ENCODE data around the gene ITGAL. TPM values are rescaled to one million over a fixed set of nuclear protein-coding genes. Genes with fewer than 3 reads are reported as not detected.
"Not testable (repeated sequence)": the region's sequence is repeated elsewhere in the genome, so short reads cannot be mapped to it uniquely, and the experiment has no call there.

The ITGAL gene
- total RNA-seq, 2 experiments from 2014 or later = 521 to 598 TPM

DNA sequence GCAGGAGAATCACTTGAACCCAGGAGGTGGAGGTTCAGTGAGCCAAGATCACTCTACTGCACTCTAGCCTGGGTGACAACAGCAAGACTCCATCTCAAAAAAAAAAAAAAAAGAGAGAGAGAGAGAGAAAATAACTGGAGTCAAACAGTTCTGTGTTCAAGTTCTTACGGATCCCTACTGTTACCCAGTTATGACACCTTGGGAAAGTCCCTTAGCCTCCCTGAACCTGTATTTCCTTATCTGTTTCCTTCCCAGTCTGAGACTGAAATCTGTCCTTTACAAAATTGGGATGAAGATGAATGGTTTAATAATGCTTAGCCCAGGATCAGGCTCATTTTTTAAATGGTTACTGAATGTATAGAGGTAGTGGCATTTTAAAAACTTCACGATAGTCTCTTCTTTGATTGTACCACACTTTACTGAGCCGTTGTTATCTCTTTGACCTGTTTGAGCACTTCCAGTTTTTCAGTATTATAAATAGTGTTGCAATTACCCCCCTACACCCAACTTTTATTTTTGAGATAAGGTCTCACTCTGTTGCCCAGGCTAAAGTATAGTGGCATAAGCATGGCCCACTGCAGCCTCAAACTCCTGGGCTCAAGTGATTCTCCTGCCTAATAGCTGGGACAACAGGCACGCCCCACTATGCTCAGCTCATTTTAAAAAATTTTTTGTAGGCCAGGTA lies 36.7 kb downstream of the ITGAL start:
- Mint-ChIP-seq H3K27ac (no peak overlapping the region), H3K27me3 (no peaks in the 10 kb centered on the region), H3K4me3 (no peak overlapping the region), H3K9me3 (no peaks in the 10 kb centered on the region), H3K36me3 (ENCODE audit: low read depth) (peaks cover 68% of the 10 kb centered on the region), H3K4me1 (peaks cover 13% of the 10 kb centered on the region)
- ChIA-PET CTCF (interaction anchor here (0.8 to 2.4 kb wide), 4 partner anchors 10 to 100 kb away, joined by 3 to 8 read pairs (median 3); no protein-coding TSS in a partner anchor), POLR2A (interaction anchor here (0.7 kb wide), 2 partner anchors 62 to 84 kb away, joined by 3 read pairs; partner anchors contain the start of gene ZNF688)
- DNase-seq = no peak

- H3K27me3 Mint-ChIP-seq = no peaks in the 10 kb centered on the region
- H3K27ac Mint-ChIP-seq = peak overlapping the region; percentile 7
- ChIA-PET POLR2A (no interaction called here), CTCF (interaction anchor here (0.6 to 2.4 kb wide), 11 partner anchors 9 to 216 kb away, joined by 3 to 17 read pairs (median 3); partner anchors contain the start of gene DCTPP1)
- no peak overlapping the region for H3K4me3 Mint-ChIP-seq
- no peak for DNase-seq
- H3K4me1 Mint-ChIP-seq = peaks cover 10% of the 10 kb centered on the region
- peaks cover 69% of the 10 kb centered on the region for H3K36me3 Mint-ChIP-seq (ENCODE audit: low read depth)
- H3K9me3 Mint-ChIP-seq = no peaks in the 10 kb centered on the region
Observed at GRCh38 chr16:30510376-30510938, 37.9 kb downstream of the ITGAL start.

- Mint-ChIP-seq H3K36me3 (ENCODE audit: low read depth) (peaks cover 71% of the 10 kb centered on the region), H3K27me3 (no peaks in the 10 kb centered on the region), H3K4me1 (peaks cover 9% of the 10 kb centered on the region), H3K4me3 (no peak overlapping the region), H3K27ac (no peak overlapping the region), H3K9me3 (no peaks in the 10 kb centered on the region)
- ChIA-PET CTCF (interaction anchor here (0.6 to 2.2 kb wide), 5 partner anchors 10 to 87 kb away, joined by 3 to 17 read pairs (median 3); no protein-coding TSS in a partner anchor), POLR2A (interaction anchor here (0.6 kb wide), 1 partner anchor 14 kb away, joined by 4 read pairs; no protein-coding TSS in a partner anchor)
- DNase-seq = no peak
Observed at GRCh38 chr16:30511509-30511908, 39.0 kb downstream of the ITGAL start.

- H3K4me3 Mint-ChIP-seq = no peak overlapping the region
- POLR2A ChIA-PET = interaction anchor here (0.7 kb wide), 1 partner anchor 245 kb away, joined by 3 read pairs; no protein-coding TSS in a partner anchor
- no peaks in the 10 kb centered on the region for H3K9me3 Mint-ChIP-seq
- H3K36me3 Mint-ChIP-seq (ENCODE audit: low read depth) = peaks cover 86% of the 10 kb centered on the region
- H3K4me1 Mint-ChIP-seq = peaks cover 28% of the 10 kb centered on the region
- CTCF ChIA-PET = interaction anchor here (1.3 to 1.4 kb wide), 3 partner anchors 9 to 17 kb away, joined by 3 to 4 read pairs (median 4); no protein-coding TSS in a partner anchor
- no peaks in the 10 kb centered on the region for H3K27me3 Mint-ChIP-seq
- H3K27ac Mint-ChIP-seq = peak overlapping the region; percentile 14
- DNase-seq = no peak
Observed at GRCh38 chr16:30515275-30515674, 42.7 kb downstream of the ITGAL start.

DNA sequence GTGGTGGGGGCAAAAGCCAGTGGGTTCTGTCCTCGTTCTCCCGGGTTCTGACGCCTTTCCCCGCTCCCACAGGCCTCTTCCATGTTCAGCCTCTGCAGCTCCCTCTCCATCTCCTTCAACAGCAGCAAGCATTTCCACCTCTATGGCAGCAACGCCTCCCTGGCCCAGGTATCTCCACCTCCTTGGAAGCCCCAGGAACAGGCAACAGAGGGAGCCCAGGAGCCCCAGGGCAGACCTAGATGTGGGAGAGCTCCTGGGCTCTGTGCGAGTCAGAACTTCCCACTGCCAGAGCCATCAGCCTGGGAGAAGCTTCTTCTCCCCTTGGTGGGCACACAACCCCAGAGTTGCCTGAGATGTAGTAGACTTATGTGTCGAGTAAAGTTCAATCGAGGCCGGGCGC lies 46.0 kb downstream of the ITGAL start:
- Mint-ChIP-seq H3K36me3 (ENCODE audit: low read depth) (peaks cover 70% of the 10 kb centered on the region), H3K4me3 (no peak overlapping the region), H3K27me3 (no peaks in the 10 kb centered on the region), H3K4me1 (peaks cover 22% of the 10 kb centered on the region), H3K9me3 (no peaks in the 10 kb centered on the region), H3K27ac (peak overlapping the region; percentile 50)
- ChIA-PET POLR2A (no interaction called here), CTCF (interaction anchor here (0.8 to 1.2 kb wide), 4 partner anchors 8 to 140 kb away, joined by 3 to 4 read pairs (median 3); partner anchors contain the start of gene FBRS)
- DNase-seq = no peak

DNA sequence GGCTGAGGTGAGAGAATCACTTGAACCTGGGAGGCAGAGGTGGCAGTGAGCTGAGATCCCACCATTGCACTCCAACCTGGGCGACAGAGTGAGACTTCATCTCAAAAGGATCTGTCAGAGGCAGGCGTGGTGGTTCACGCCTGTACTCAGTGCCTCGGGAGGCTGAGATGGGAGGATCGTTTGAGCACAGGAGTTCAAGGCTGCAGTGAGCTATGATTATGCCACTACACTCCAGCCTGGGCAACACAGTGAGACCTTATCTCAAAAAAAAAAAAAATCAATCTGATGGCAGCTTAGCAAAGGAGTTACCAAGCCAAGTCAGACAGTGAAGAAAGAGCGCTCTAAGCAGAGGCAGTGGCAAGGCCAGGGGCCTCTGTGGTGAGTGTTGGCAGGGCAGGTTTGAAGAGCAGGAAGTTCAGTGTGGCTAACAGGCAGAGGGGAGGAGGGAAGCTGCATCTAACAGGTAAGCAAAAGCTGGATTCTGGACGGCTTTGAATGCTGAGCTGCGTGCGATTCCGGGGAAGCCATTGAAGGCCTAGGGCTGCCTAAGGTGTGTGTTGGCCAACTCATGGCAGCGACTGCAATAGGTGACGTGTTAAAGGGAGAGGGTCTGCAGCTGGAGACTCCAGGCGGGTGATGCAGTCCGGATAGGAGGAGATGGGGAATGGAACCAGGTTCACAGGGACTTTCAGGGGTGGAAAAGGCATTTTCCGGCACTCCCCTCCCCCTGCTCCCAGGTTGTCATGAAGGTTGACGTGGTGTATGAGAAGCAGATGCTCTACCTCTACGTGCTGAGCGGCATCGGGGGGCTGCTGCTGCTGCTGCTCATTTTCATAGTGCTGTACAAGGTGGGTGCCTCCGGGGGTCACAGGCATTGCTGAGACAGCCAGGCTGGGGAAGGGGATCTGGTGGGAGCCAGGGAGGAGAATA lies 46.8 kb downstream of the ITGAL start:
- Mint-ChIP-seq H3K4me1 (peaks cover 22% of the 10 kb centered on the region), H3K4me3 (no peak overlapping the region), H3K27me3 (no peaks in the 10 kb centered on the region), H3K9me3 (no peaks in the 10 kb centered on the region), H3K27ac (peak overlapping the region; percentile 33), H3K36me3 (ENCODE audit: low read depth) (peaks cover 65% of the 10 kb centered on the region)
- POLR2A ChIA-PET = interaction anchor here (0.6 kb wide), 1 partner anchor 44 kb away, joined by 3 read pairs; no protein-coding TSS in a partner anchor
- CTCF ChIA-PET = interaction anchor here (0.8 to 1.2 kb wide), 4 partner anchors 9 to 139 kb away, joined by 3 to 4 read pairs (median 3); partner anchors contain the start of gene FBRS
- DNase-seq = no peak

GRCh38 chr16:30521476-30521872 lies 48.9 kb downstream of the ITGAL start:
- Mint-ChIP-seq H3K27me3 (no peaks in the 10 kb centered on the region), H3K4me1 (peaks cover 27% of the 10 kb centered on the region), H3K9me3 (no peaks in the 10 kb centered on the region), H3K36me3 (ENCODE audit: low read depth) (peaks cover 48% of the 10 kb centered on the region), H3K27ac (peak overlapping the region; percentile 9), H3K4me3 (no peak overlapping the region)
- no peak for DNase-seq
- ChIA-PET POLR2A (no interaction called here), CTCF (no interaction called here)

GRCh38 chr16:30521873-30522641 lies 49.5 kb downstream of the ITGAL start:
- DNase-seq = no peak
- Mint-ChIP-seq H3K9me3 (no peaks in the 10 kb centered on the region), H3K36me3 (ENCODE audit: low read depth) (peaks cover 42% of the 10 kb centered on the region), H3K27ac (no peak overlapping the region), H3K4me3 (no peak overlapping the region), H3K27me3 (no peaks in the 10 kb centered on the region), H3K4me1 (peaks cover 25% of the 10 kb centered on the region)
- ChIA-PET CTCF (interaction anchor here (0.8 to 1.5 kb wide), 4 partner anchors 31 to 172 kb away, joined by 3 read pairs; no protein-coding TSS in a partner anchor), POLR2A (interaction anchor here (0.5 kb wide), 1 partner anchor 76 kb away, joined by 3 read pairs; no protein-coding TSS in a partner anchor)

DNA sequence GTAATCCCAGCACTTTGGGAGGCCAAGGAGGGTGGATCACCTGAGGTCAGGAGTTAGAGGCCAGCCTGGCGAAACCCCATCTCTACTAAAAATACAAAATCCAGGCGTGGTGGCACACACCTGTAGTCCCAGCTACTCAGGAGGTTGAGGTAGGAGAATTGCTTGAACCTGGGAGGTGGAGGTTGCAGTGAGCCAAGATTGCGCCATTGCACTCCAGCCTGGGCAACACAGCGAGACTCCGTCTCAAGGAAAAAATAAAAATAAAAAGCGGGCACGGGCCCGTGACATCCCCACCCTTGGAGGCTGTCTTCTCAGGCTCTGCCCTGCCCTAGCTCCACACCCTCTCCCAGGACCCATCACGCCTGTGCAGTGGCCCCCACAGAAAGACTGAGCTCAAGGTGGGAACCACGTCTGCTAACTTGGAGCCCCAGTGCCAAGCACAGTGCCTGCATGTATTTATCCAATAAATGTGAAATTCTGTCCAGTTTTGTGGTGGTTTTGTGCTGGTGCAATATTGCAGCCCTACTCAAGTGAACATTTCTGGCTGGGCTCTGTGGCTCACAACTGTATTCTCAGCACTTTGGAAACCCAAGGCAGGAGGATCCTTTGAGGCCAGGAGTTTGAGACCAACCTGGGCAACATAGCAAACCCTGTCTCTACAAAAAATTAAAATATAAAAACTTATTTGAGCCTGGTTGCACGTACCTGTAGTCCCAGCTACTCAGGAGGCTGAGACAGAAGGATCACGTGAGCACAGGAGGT lies 50.3 kb downstream of the ITGAL start:
- peak overlapping the region; percentile 25 for H3K27ac Mint-ChIP-seq
- H3K4me3 Mint-ChIP-seq = not testable (repeated sequence)

DNA sequence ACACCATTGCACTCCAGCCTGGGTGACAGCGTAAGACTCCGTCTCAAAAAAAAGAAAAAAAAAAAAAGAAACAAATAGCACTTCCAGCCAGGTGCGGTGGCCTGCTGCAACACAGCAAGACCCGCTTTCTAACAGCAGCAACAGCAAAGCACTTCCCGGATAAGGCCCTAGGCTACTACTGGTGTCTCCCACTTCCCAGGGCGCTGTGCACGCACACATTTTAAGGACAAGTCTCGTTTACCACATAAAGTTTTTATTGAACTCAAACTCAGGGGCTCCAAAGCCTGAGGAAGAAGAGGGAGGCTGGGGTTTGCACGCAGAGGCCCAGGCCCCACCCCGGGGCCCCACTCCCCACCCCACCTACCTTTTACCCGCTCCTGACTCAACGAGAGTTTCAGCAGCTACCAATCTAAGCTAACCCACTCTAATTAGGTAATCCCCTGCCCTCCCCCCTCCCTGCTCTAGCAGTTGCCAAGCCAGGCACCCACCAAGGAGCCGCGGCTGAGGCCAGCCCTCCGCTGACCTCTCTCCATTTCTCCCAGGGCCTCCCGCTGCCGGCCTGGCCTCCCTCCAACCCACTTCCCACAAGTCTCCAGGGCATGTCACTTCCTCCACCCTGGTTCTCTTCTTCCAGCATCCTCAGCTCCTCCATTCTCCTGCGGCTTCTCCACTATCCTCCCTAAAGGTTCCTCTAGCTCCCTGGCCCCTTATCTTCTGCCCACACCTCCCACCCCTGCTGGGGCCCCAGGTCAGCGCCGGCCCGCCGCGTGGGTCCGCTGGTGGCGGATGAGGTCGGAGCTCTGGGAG lies 51.4 kb downstream of the ITGAL start:
- Mint-ChIP-seq H3K27me3 (no peaks in the 10 kb centered on the region), H3K4me3 (peak overlapping the region; percentile 36), H3K27ac (peak overlapping the region; percentile 54), H3K9me3 (no peaks in the 10 kb centered on the region), H3K4me1 (peaks cover 32% of the 10 kb centered on the region), H3K36me3 (ENCODE audit: low read depth) (peaks cover 26% of the 10 kb centered on the region)
- DNase-seq = no peak
- CTCF ChIA-PET = interaction anchor here (0.6 to 2.9 kb wide), 7 partner anchors 9 to 103 kb away, joined by 3 to 15 read pairs (median 3); partner anchors contain the start of gene ZNF747
- POLR2A ChIA-PET = interaction anchor here (1.0 kb wide), 1 partner anchor 94 kb away, joined by 3 read pairs; the partner anchor contains the start of gene DCTPP1

More for the DNA sequence above, 50.3 kb downstream of the ITGAL start:
- CTCF ChIA-PET = interaction anchor here (0.8 to 1.5 kb wide), 4 partner anchors 31 to 171 kb away, joined by 3 read pairs; no protein-coding TSS in a partner anchor
- POLR2A ChIA-PET, DNase-seq, H3K27me3 Mint-ChIP-seq, H3K9me3 Mint-ChIP-seq: not testable (repeated sequence)
- peaks cover 34% of the 10 kb centered on the region for H3K36me3 Mint-ChIP-seq (ENCODE audit: low read depth)
- H3K4me1 Mint-ChIP-seq = peaks cover 28% of the 10 kb centered on the region

All from activated CD4-positive, alpha-beta T cell treated with anti-CD3 and anti-CD28 coated beads, Interleukin-2, amount 10 ng/mL, durations not matched to agents 7 days and 5 days (primary cell).